BLaER1 treated with 17β-estradiol and CSF1 and Interleukin-3, amounts not matched to agents 10 nM and 100 nM (cell line): Measurements from ENCODE around the gene RBP5.

Experiments
- H3K27ac ChIP-seq, 11 experiments: shearing (Covaris generic); formaldehyde crosslinking; 2 replicates each; pipeline ENCODE4 v1.8.1; 2022
- H3K27me3 ChIP-seq, 11 experiments: shearing (Covaris generic); formaldehyde crosslinking; 2 replicates each; pipeline ENCODE4 v1.8.1; 2022
- H3K36me3 ChIP-seq, 11 experiments: shearing (Covaris generic); formaldehyde crosslinking; 2 replicates each; pipeline ENCODE4 v1.8.1; 2022
- H3K4me1 ChIP-seq, 10 experiments: shearing (Covaris generic); formaldehyde crosslinking; 2 replicates each; pipeline ENCODE4 v1.8.1; 2022
- H3K4me2 ChIP-seq, 11 experiments: shearing (Covaris generic); formaldehyde crosslinking; 2 replicates each; pipeline ENCODE4 v1.8.1; 2022
- H3K4me3 ChIP-seq, 10 experiments: shearing (Covaris generic); formaldehyde crosslinking; 2 replicates each; pipeline ENCODE4 v1.8.1; 2022
- H3K9ac ChIP-seq, 11 experiments: shearing (Covaris generic); formaldehyde crosslinking; 2 replicates each; pipeline ENCODE4 v1.8.1; 2022
- H3K9me3 ChIP-seq, 11 experiments: shearing (Covaris generic); formaldehyde crosslinking; replicated peaks in 1 of 11; 2 replicates each; pipeline ENCODE4 v1.8.1; 2022
- H4K20me1 ChIP-seq, 11 experiments: shearing (Covaris generic); formaldehyde crosslinking; 2 replicates each; pipeline ENCODE4 v1.8.1; 2022
- Cebpa-rat ChIP-seq, 11 experiments: shearing (Covaris generic); IDR thresholded peaks; 2 replicates each; pipeline ENCODE4 v1.8.1; 2022

RBP5 gene

GRCh38 chr12:7106082-7106481, 22.6 kb downstream of the RBP5 start:
- no peak overlapping the region for H3K9ac ChIP-seq
- no peak overlapping the region for H3K27ac ChIP-seq
- H3K4me2 ChIP-seq, result no peak overlapping the region
- TF ChIP-seq Cebpa-rat (IDR thresholded peaks at IDR 0.05), result no peak
- H4K20me1 ChIP-seq, result peaks cover 0 to 11% (median 0%) of the 10 kb centered on the region in 11 experiments; a peak in 3 of 22 replicates
- H3K4me3 ChIP-seq, result no peak overlapping the region
- H3K9me3 ChIP-seq, result peaks cover 14 to 26% (median 22%) of the 10 kb centered on the region in 11 experiments
- H3K4me1 ChIP-seq, result peaks cover 18 to 39% (median 23%) of the 10 kb centered on the region in 10 experiments
- H3K36me3 ChIP-seq, result peaks cover 4 to 56% (median 33%) of the 10 kb centered on the region in 11 experiments; a peak in 20 of 22 replicates
- H3K27me3 ChIP-seq, result no peaks in the 10 kb centered on the region

GRCh38 chr12:7103837-7104584, 24.7 kb downstream of the RBP5 start:
- H4K20me1 ChIP-seq, result peaks cover 0 to 16% (median 0%) of the 10 kb centered on the region in 11 experiments; a peak in 3 of 22 replicates
- H3K27ac ChIP-seq, result no peak overlapping the region
- peaks cover 14 to 26% (median 22%) of the 10 kb centered on the region in 11 experiments for H3K9me3 ChIP-seq
- H3K4me1 ChIP-seq, result peaks cover 8 to 31% (median 18%) of the 10 kb centered on the region in 10 experiments
- H3K4me3 ChIP-seq, result no peak overlapping the region
- no peak overlapping the region for H3K4me2 ChIP-seq
- H3K9ac ChIP-seq, result no peak overlapping the region
- H3K36me3 ChIP-seq, result peaks cover 4 to 69% (median 42%) of the 10 kb centered on the region in 11 experiments; a peak in 21 of 22 replicates
- no peaks in the 10 kb centered on the region for H3K27me3 ChIP-seq
- TF ChIP-seq Cebpa-rat (IDR thresholded peaks at IDR 0.05), result no peak

GRCh38 chr12:7102582-7102981, 26.1 kb downstream of the RBP5 start:
- no peak overlapping the region for H3K4me3 ChIP-seq
- no peak for TF ChIP-seq Cebpa-rat (IDR thresholded peaks at IDR 0.05)
- H3K36me3 ChIP-seq, result peaks cover 4 to 76% (median 51%) of the 10 kb centered on the region in 11 experiments; a peak in 21 of 22 replicates
- H3K9ac ChIP-seq, result no peak overlapping the region
- H3K27ac ChIP-seq, result no peak overlapping the region
- H3K9me3 ChIP-seq, result peaks cover 14 to 26% (median 22%) of the 10 kb centered on the region in 11 experiments
- peak overlapping the region in 2 of 11 experiments; percentile 2 to 4; a peak in 1 of 22 replicates for H3K4me2 ChIP-seq
- H4K20me1 ChIP-seq, result peaks cover 0 to 16% (median 0%) of the 10 kb centered on the region in 11 experiments; a peak in 3 of 22 replicates
- peaks cover 0 to 28% (median 8%) of the 10 kb centered on the region in 10 experiments; a peak in 16 of 20 replicates for H3K4me1 ChIP-seq
- no peaks in the 10 kb centered on the region for H3K27me3 ChIP-seq

- no peak for TF ChIP-seq Cebpa-rat (IDR thresholded peaks at IDR 0.05)
- no peak overlapping the region for H3K4me3 ChIP-seq
These were observed 27.0 kb downstream of the RBP5 start for GRCh38 chr12:7101694-7102131.

GRCh38 chr12:7101047-7101693, 27.5 kb downstream of the RBP5 start:
- Histone ChIP-seq H3K9me3 (peaks cover 5 to 15% (median 11%) of the 10 kb centered on the region in 11 experiments), H3K36me3 (peaks cover under 1 to 74% (median 40%) of the 10 kb centered on the region in 11 experiments; a peak in 21 of 22 replicates), H3K4me1 (peaks cover 0 to 19% (median 7%) of the 10 kb centered on the region in 10 experiments; a peak in 10 of 20 replicates), H3K9ac (no peak overlapping the region), H3K27ac (no peak overlapping the region), H3K27me3 (no peaks in the 10 kb centered on the region), H3K4me3 (no peak overlapping the region), H4K20me1 (peaks cover 0 to 16% (median 0%) of the 10 kb centered on the region in 11 experiments; a peak in 3 of 22 replicates), H3K4me2 (no peak overlapping the region)
- no peak for TF ChIP-seq Cebpa-rat (IDR thresholded peaks at IDR 0.05)

More at GRCh38 chr12:7101694-7102131, 27.0 kb downstream of the RBP5 start:
- Histone ChIP-seq H3K27ac (no peak overlapping the region), H3K9me3 (peaks cover 11 to 20% (median 16%) of the 10 kb centered on the region in 11 experiments), H3K36me3 (peaks cover 4 to 76% (median 45%) of the 10 kb centered on the region in 11 experiments; a peak in 21 of 22 replicates), H3K4me2 (no peak overlapping the region), H3K9ac (no peak overlapping the region), H3K4me1 (peaks cover 0 to 19% (median 7%) of the 10 kb centered on the region in 10 experiments; a peak in 10 of 20 replicates), H4K20me1 (peaks cover 0 to 16% (median 0%) of the 10 kb centered on the region in 11 experiments; a peak in 3 of 22 replicates), H3K27me3 (no peaks in the 10 kb centered on the region)

- Histone ChIP-seq H3K36me3 (peaks cover 0 to 67% (median 32%) of the 10 kb centered on the region in 11 experiments; a peak in 16 of 22 replicates), H3K4me3 (no peak overlapping the region), H3K9ac (no peak overlapping the region), H3K4me1 (peaks cover 0 to 19% (median 7%) of the 10 kb centered on the region in 10 experiments; a peak in 10 of 20 replicates), H3K27me3 (no peaks in the 10 kb centered on the region), H3K27ac (no peak overlapping the region), H3K4me2 (no peak overlapping the region), H4K20me1 (peaks cover 0 to 16% (median 0%) of the 10 kb centered on the region in 11 experiments; a peak in 3 of 22 replicates), H3K9me3 (peaks cover 0 to 5% (median 2%) of the 10 kb centered on the region in 11 experiments; a peak in 11 of 22 replicates)
- no peak for TF ChIP-seq Cebpa-rat (IDR thresholded peaks at IDR 0.05)
These were observed 28.4 kb downstream of the RBP5 start for GRCh38 chr12:7100239-7100638.

- Histone ChIP-seq H4K20me1 (peaks cover 0 to 16% (median 0%) of the 10 kb centered on the region in 11 experiments; a peak in 3 of 22 replicates), H3K27me3 (no peaks in the 10 kb centered on the region), H3K9ac (no peak overlapping the region), H3K4me2 (peak overlapping the region in 3 of 11 experiments; percentile 37 to 76 (median 49); a peak in 5 of 22 replicates), H3K36me3 (peaks cover 0 to 59% (median 24%) of the 10 kb centered on the region in 11 experiments; a peak in 16 of 22 replicates), H3K27ac (no peak overlapping the region), H3K4me1 (peaks cover 0 to 19% (median 7%) of the 10 kb centered on the region in 10 experiments; a peak in 10 of 20 replicates), H3K9me3 (no peaks in the 10 kb centered on the region), H3K4me3 (no peak overlapping the region)
- no peak for TF ChIP-seq Cebpa-rat (IDR thresholded peaks at IDR 0.05)
These were observed 29.2 kb downstream of the RBP5 start for GRCh38 chr12:7099290-7099996.

GRCh38 chr12:7096979-7097378, 31.7 kb downstream of the RBP5 start:
- Histone ChIP-seq H3K4me2 (no peak overlapping the region), H3K27ac (no peak overlapping the region), H3K4me3 (no peak overlapping the region), H3K9ac (peak overlapping the region in 1 of 11 experiments; percentile 2; a peak in 1 of 22 replicates), H3K9me3 (no peaks in the 10 kb centered on the region), H4K20me1 (peaks cover 0 to 10% (median 0%) of the 10 kb centered on the region in 11 experiments; a peak in 1 of 22 replicates), H3K27me3 (no peaks in the 10 kb centered on the region), H3K4me1 (peaks cover 4 to 27% (median 5%) of the 10 kb centered on the region in 10 experiments; a peak in 19 of 20 replicates), H3K36me3 (peaks cover 0 to 34% (median 13%) of the 10 kb centered on the region in 11 experiments; a peak in 15 of 22 replicates)
- no peak for TF ChIP-seq Cebpa-rat (IDR thresholded peaks at IDR 0.05)
